Activated CD8-positive, alpha-beta memory T cell treated with anti-CD3 and anti-CD28 coated beads, Interleukin-2, amount 50 U/mL, for 24 hours (primary cell): ENCODE data around the gene ELOF1.
A peak's percentile ranks its signal among the peaks of the same experiment; 100 is the strongest.
"Not testable (repeated sequence)": the region's sequence is repeated elsewhere in the genome, so short reads cannot be mapped to it uniquely, and the experiment has no call there.

Experiments
- DNase-seq: peaks from one replicate; pipeline ENCODE4 v3.0.0-alpha.2; 2020; ENCODE audit errors: extremely low read depth

The ELOF1 gene

DNA sequence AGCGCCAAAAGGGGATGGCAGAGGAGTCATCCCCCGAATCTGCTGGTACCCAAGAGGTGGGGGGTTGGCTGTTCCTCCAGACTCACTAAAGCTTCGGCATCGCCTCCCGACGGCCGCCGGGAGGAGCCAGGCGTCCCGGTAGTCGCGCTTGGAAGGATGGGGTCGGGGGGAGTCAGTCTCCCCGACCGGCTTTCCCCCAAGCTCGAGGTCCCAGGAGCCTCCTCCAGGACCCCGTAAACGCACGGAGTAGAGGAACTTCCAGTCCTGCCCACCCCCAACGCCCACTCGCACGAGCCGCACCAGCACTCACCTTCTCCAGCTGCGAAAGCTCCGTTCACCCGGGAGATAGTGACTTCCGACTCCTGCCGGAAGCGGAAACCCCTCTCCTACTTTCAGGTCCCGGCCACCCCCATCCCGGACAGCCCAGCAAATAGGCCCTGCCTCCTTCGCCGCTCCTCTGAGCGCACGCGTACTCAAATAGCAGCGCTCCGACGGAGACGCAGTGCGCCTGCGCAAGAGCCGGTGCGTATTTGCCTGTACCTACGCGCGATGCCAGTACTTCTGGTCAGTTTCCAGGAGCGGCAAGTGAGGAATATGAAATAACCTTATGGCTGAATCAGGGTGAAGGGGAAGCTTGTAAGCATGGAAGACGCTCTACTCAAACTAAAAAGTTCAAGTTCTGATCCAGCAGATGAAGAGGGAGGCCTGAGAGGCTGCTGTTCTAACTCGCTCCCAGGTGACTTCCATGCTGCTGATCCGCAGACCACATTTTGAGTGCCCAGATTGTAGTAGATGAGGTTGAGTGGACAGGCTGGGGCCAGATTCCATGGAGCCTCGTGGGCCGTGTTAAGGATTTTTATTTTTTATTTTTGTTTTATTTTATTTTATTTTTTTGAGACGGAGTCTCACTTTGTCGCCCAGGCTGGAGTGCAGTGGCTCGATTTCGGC is at the start of gene ELOF1:
ELOF1 (minus strand) TSS at position 350 of the 948 bp plus-strand sequence. CDS start 4,883 bp downstream, outside the sequence.
- DNase-seq: peak; percentile 95

DNA sequence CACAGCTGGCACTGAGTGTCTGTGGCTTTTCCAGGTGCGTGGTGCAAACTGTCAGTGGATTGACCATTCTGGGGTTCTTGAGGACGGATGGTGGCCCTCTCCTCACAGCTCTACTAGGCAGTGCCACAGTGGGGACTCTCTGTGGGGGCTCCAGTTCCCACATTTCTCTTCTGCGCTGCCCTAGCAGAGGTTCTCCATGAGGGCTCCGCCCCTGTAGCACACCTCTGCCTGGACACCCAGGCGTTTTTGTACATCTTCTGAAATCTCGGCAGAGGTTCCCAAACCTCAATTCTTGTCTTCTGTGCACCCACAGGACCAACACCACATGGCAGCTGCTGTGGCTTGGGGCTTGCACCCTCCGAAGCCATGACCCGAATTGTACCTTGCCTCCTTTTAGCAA is 47.5 kb upstream of the ELOF1 start:
- DNase-seq: no peak

DNA sequence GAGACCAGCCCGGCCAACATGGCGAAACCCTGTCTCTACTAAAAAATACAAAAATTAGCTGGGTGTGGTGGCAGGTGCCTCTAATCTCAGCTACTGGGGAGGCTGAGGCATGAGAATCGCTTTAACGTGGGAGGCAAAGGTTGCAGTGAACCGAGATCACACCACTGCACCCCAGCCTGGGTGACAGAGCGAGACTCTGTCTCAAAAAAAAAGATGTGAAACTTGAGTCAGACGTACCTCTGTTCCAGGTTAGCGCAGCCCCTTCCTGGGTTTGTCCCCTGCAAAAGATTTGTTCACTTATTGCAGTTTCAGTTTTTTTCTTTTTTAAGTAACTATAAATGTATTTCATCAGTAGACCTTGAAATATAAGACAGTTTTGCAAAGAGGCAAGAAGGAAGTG is 40.7 kb upstream of the ELOF1 start:
- DNase-seq: not testable (repeated sequence)

DNA sequence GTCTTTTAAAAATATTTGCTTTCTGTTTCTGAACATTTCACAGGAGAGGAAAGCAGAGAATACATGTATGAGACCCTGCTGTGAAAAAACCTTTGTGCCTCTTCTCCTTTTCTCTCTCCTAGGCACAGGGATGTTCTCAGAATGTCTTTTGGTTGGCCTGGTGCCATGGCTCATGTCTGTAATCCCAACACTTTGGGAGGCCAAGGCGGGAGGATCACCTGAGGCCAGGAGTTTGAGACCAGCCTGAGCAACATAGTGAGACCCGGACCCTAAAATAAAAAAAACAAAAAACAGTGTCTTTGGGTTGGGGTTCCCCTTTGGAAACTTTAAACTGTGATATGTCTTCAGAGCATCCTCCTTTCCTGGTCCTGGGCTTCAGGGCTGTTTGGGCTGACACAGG is 39.7 kb upstream of the ELOF1 start:
- DNase-seq: no peak

DNA sequence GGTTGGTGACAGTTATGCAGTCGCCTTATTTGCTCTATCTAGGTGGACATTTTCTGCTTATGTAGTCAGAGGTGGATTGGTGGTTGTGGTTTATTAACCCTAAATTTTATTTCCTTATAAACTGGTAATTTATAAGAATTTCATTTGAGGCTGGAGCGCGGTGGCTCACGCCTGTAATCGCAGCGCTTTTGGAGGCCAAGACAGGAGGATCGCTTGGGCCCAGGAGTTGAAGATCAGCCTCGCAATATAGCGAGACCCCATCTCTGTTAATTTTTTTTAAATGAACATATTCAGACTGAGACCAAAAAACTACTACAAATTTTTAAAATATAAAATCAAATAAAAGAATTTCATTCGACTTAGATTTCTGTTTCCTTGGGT is 39.1 kb upstream of the ELOF1 start:
- no peak for DNase-seq

DNA sequence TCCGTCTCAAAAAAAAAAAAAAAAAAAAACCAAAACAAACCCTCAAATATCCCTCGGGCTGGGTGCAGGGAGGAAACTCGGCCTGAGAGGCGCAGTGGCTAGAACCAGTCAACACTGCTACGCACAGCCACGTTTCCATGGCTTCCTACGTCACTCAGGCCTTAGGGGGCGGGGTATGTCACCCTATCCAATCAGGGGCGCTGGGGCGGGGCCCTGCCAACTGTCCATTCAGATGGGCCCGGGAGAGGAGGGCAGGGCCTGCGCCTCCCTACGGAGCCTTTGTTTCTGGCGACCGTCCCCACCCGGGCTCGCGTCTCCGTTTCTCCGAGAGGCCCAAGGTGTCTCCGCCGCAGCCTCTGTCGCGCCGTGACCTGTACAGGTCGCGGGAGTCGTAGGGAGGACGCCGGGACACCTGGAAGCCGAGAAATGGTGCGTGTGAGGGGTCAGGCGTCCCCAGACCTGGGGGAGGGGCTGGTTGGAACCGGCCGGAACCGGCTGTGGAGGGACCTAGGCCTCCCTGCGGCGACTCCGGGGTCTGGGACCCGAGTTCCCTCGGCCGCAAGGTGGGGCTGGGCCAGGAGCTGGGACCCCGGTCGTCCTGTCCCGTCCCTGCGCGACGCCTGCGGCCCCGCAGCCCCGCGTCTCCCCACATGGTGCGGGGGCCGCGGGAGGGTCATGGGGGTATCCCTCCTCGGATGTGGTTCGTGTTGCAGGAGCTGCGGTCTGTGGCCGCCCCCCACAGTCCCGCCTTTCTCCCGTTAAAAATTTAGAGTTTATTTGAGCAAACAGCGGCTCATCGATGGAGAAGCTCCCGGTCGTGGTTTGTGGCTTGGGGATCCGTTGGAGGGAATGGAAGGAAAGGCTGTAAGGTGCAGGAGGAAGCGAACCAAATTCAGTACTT is 38.4 kb upstream of the ELOF1 start, which contains the start of gene ZNF627:
ZNF627 (plus strand) TSS at position 282 of the 901 bp plus-strand sequence; CDS start at position 427, 145 bp downstream.
- DNase-seq: peak; percentile 95

DNA sequence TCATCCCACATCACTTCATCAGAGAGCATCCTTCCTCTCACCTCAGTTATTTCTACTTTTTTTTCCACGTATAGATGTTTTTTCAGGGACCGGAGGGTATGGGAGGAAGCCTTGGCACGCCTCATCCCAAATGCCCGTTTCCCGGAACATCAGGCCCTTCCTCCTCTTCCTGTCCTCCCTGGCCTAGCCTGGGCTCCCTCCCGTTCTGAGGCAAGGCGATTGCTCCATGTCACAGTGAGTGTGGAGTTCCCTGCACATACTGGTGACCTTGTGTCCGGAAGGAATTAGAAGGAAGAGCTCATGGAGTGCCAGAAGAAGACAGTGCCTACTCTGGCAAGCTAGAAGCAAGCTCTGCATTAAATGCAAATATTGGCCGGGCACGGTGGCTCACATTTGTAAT is 37.1 kb upstream of the ELOF1 start:
- no peak for DNase-seq

DNA sequence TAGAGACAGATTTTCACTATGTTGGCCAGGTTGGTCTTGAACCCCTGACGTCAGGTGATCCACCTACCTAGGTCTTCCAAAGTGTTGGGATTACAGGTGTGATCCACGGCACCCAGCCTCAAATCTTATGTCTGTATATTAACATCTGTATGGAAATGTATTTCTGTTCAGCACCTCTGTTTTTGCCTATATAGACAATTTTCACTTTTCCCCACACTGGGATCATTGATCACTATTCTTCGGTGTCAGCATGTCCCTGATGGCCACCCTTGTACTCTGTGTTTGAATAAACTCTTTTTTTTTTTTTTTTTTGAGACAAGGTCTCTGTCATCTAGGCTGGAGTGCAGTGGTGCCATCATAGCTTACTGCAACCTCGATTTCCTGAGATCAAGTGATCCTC is 35.1 kb upstream of the ELOF1 start:
- DNase-seq: no peak

DNA sequence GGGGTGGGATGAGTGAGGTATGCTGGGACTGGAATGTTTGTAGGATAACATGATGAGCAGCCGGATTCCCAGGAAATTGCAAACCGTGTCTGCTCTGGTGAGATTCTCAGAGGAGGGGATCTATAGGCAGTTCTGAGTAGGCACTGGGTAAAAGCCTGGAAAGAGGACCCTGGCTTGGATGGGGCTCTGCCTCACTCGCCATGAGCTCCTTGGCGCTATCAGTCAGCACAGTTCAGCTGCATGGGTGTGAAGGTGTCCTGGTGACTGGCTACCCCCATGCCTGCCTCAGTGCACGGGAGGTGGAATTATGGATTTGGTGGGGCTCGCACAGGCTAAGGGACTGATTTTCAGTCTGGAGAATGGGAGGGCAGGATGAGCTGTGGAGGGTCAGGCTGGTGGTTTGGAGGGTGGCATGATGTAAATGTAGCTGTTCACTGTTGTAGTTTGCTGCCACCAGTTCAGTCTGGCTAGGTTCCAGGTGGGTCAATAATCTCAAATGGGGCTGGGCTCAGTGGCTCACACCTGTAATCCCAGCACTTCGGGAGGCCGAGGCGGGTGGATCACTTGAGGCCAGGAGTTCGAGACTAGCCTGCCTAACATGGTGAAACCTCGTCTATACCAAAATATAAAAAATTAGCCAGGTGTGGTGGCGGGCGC is 29.1 kb upstream of the ELOF1 start:
- DNase-seq: no peak

DNA sequence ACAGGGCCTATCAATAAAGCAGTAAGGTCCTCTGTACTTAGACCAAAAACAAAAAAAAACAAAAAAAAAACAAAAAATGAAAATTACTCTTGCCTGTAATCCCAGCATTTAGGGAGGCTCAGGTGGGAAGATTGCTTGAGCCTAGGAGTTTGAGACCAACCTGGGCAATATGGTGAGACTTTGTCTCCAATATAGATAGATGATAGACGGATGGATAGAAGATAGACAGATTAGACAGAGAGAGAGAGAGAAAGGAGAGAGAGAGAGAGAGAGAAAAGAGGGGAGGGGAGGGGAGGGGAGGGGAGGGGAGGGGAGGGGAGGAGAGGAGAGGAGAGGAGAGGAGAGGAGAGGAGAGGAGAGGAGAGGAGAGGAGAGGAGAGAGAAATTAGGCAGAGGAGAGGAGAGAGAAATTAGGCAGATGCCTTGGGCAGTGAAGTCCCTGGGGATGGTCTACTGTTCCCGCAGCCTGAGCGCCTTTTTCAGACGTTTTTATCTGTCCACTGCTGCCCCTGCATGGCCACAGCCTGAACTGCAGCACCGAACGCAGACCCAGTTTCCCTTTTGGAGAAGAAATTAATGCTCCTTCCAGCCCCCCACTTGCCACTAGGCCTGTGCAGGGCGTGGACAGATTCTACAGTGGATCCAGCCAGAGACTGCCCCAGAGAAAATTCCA is 28.4 kb upstream of the ELOF1 start:
- DNase-seq: peak; percentile 34

DNA sequence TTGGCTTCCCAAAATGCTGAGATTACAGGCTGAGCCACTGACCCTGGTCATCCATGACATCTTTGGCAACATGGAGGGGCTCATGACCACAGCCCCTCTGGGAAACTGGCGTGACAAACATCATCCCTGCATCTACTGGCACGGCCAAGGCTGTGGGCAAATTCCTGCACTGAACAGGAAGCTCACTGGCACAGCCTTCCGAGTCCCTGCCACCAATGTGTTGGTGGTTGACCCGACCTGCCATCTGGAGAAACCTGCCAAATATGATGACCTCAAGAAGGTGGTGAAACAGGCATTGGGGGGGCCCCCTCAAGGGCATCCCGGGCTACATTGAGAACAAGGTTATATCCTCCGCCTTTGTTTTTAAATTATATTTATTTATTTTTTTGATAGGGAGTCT is 27.3 kb upstream of the ELOF1 start:
- DNase-seq: no peak

DNA sequence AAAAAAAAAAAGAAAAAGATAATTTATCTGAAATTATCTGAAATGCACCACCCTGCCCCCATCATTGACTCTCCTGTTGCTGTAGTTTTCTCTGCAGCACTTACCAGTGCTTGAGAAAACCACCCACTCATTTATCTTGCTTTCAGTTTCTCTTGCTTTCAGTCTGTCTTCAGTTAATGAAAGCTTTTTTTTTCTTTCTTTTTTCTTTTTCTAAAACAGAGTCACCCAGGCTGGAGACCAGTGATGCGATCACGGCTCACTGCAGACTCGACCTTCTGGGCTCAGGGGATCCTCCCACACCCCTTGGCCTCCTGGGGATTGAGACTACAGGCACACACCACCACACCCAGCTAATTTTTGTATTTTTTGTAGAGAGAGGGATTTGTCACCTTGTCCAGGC is 22.7 kb upstream of the ELOF1 start:
- DNase-seq: no peak

DNA sequence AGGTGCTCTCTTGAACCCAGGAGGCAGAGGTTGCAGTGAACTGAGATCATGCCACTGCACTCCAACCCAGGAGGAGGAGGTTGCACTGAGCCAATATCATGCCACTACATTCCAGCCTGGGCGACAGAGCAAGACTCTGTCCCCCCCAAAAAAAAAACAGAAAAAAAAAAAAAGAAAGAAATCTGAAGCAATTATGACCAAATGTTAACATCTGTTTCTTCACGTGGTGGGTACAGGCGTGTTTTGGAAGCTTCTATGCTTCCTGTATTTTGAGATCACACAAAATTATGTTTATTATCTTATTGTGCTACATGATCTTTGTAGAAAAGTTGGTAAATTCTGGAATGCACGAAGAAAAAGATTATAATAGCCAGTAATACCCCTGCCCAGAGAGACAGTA is 21.1 kb upstream of the ELOF1 start:
- no peak for DNase-seq

DNA sequence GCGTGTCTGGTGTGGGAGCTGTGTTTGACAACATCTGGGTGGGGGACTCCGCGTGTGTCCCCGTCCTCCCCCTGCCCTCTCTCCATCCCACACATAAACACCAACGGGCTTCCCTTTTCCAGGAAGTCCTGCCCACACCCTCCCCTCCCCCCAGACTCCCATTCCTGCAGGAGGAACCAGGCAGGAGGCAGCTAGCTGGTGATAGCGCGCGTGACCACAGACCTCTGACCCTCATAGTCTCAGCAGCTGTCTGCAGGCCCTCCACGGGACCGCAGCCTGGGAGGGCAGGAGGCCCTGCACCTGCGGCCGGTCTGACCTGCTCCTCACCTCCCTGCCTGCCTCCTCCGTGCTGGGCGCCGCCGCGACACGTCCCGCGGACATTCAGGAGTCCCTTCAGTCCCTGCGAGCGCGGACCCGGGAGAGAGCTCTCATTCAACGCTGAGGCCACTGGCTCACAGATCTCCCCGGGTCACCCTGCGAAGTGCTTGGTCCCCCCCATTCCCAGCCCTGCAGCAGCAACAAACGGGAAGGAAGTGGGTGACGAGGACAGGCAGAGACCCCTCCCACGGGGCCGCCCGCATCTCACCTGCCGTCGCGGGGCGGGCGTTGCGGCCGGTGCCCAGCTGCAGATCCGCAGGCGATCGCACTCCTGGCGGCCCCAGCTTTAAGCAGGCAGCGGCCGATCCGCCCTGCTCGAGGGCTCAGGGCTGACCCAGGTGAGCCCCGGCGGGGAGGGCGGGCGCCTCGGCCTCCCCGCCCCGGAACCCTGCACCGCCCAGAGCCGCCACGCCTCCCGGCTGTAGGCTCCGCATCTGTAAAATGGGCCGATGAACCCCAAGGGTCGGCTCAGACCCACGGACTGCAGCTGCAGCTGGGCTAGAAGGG is 19.5 kb upstream of the ELOF1 start:
- no peak for DNase-seq

DNA sequence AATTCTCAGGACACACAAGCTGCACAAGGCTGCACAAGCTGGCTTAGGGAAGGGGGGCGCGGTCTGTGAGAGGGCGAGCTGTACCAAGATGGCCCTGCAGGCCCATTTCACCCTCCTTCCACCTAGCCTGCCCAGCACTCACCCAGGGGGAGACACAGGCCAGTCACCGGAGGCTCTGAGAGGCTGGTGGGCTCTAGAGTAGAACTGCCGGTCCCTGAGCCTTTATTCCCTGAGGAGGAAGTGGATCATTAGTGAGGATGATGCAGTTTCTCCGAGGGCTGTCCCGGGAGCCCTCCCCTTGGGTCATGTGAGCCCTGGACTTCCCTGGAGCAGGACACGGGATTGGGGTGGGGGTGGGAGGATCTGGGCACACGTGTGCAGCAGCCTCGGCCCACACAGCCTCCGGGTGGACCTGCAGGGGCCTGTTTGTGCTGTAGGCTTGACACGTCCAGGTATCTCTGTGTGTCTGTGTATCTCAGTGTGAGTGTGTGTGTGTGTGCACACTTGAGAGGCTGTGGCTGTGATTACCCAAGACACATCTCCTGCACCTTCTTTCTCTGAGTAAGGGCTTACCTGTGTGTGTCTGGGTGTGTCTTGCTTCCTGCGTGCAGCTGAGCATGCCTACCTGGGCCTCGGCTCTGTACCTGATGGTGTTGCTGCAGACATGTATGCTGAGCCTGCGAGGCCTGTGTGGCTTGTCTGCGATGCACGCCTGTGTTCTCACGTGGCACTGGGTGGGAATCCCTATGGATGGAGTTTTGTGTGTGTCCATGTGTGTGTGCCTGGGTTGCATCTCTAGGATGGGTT is 18.6 kb upstream of the ELOF1 start, which contains the start of gene ACP5:
ACP5 (minus strand) TSS at position 195 of the 807 bp plus-strand sequence. CDS start 328 bp downstream, outside the sequence.
- DNase-seq: no peak

DNA sequence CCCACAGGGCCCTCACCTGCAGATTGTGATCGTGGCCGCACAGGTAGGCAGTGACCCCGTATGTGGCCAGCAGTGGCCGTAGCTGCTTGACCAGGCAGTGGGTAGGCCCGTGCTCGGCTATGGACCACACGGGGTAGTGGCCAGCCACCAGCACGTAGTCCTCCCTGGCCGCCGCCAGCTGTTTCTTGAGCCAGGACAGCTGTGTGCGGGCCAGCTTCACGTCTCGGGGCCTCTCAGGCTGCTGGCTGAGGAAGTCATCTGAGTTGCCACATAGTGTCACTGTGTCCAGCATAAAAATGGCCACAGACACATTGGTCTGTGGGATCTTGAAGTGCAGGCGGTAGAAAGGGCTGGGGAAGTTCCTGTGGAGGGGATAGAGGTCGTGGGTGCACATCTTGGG is 17.2 kb upstream of the ELOF1 start:
- no peak for DNase-seq

DNA sequence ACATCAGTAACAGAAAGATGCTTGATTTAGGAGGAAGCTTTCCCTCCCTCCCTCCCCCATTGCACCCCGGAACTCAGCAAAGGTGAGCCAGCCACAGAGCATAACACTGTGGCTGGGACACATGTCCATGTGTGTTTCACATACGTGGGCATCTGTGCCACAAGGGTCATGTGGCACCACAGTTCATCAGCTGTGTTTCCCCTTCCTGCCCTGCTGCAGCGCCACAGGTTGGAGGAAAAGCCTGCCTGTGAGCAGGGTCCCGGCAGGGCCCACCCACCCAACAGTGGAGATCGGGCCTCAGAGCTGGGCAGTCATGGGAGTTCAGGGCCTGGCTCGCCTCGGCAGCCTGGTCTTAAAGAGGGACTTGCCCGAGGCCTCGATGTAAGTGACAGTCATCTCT is 15.7 kb upstream of the ELOF1 start:
- no peak for DNase-seq

DNA sequence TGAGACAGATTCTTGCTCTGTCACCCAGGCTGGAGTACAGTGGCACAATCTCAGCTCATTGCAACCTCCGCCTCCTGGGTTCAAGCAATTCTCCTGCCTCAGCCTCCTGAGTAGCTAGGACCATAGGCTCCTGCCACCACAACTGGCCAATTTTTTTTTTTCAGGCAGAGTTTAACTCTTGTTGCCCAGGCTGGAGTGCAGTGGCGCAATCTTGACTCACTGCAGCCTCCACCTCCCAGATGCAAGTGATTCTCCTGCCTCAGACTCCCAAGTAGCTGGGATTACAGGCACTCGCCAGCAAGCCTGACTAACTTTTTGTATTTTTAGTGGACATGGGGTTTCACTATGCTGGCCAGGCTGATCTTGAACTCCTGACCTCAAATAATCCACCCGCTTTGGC is 14.7 kb upstream of the ELOF1 start:
- not testable (repeated sequence) for DNase-seq

DNA sequence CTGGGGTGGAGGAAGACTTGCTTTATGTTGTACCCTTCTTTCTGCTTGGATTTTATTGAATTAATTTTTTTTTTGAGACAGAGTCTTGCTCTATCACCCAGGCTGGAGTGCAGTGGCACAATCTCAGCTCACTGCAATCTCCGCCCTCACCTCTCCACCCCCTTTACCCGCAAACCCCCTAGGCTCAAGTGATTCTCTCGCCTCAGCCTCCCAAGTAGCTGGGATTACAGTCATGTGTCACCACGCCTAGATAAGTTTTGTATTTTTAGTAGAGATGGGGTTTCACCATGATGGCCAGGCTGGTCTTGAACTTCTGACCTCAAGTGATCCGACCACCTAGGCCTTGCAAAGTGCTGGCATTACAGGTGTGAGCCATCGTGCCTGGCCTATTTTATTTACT is 14.3 kb upstream of the ELOF1 start:
- not testable (repeated sequence) for DNase-seq
